BLaER1 treated with 17β-estradiol and CSF1 and Interleukin-3, amounts not matched to agents 10 nM and 100 nM (cell line): ENCODE data around the gene LARGE2.

Experiments used
- H3K27ac ChIP-seq, 11 experiments: shearing (Covaris generic); formaldehyde crosslinking; 2 replicates each; pipeline ENCODE4 v1.8.1; 2022
- H3K27me3 ChIP-seq, 11 experiments: shearing (Covaris generic); formaldehyde crosslinking; 2 replicates each; pipeline ENCODE4 v1.8.1; 2022
- H3K36me3 ChIP-seq, 11 experiments: shearing (Covaris generic); formaldehyde crosslinking; 2 replicates each; pipeline ENCODE4 v1.8.1; 2022
- H3K4me1 ChIP-seq, 10 experiments: shearing (Covaris generic); formaldehyde crosslinking; 2 replicates each; pipeline ENCODE4 v1.8.1; 2022
- H3K4me2 ChIP-seq, 11 experiments: shearing (Covaris generic); formaldehyde crosslinking; 2 replicates each; pipeline ENCODE4 v1.8.1; 2022
- H3K4me3 ChIP-seq, 10 experiments: shearing (Covaris generic); formaldehyde crosslinking; 2 replicates each; pipeline ENCODE4 v1.8.1; 2022
- H3K9ac ChIP-seq, 11 experiments: shearing (Covaris generic); formaldehyde crosslinking; 2 replicates each; pipeline ENCODE4 v1.8.1; 2022
- H3K9me3 ChIP-seq, 11 experiments: shearing (Covaris generic); formaldehyde crosslinking; replicated peaks in 1 of 11; 2 replicates each; pipeline ENCODE4 v1.8.1; 2022
- H4K20me1 ChIP-seq, 11 experiments: shearing (Covaris generic); formaldehyde crosslinking; 2 replicates each; pipeline ENCODE4 v1.8.1; 2022
- Cebpa-rat ChIP-seq, 11 experiments: shearing (Covaris generic); IDR thresholded peaks; 2 replicates each; pipeline ENCODE4 v1.8.1; 2022

LARGE2 gene

DNA sequence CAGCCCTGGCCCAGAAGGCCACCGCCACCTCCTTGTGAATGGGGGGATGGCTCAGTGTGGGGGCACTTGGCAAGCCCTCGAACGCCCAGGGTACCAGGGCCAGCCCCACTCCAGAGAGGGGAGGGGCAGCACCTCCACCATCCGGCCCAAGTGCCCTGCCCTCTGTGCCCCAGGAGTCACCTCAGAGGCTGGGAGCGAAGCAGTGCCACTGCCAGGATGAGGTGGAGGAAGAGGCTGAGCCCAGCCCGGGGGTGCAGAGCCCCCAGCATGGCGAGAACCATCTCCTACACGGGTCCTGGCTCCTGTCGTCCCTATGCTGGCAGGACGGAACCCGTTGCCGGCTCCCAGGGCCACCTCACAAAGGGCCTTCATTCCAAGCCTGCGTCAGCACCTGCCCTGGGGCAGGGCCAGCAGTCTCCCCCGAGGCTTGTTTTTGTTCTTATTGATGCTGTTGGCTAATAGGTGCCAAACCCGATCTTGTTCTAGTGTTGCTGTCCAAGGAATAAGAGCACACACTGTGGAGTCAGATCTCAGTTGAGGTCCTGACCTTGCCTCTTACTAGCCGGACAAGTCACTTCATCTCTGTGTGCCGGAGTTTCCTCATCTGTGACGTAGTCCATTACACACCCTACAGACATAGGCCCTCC is 15.4 kb upstream of the LARGE2 start, which contains the start of gene FREY1:
Gene FREY1 (minus strand): TSS at position 307 of the 647 bp plus-strand sequence. CDS start 26 bp downstream, at position 281.
- H3K9ac ChIP-seq: no peak within 1 kb of the TSS
- no peak within 1 kb of the TSS for H3K4me3 ChIP-seq
- TF ChIP-seq Cebpa-rat (IDR thresholded peaks at IDR 0.05): no peak
- no peaks in the 10 kb centered on the region for H3K27me3 ChIP-seq
- H3K36me3 ChIP-seq: peaks cover 30 to 36% (median 32%) of the 10 kb centered on the region in 11 experiments
- peaks cover 0 to 13% (median 8%) of the 10 kb centered on the region in 10 experiments; a peak in 11 of 20 replicates for H3K4me1 ChIP-seq
- H3K27ac ChIP-seq: no peak within 1 kb of the TSS
- H4K20me1 ChIP-seq: peaks cover 0 to 82% (median 43%) of the 10 kb centered on the region in 11 experiments; a peak in 16 of 22 replicates
- no peaks in the 10 kb centered on the region for H3K9me3 ChIP-seq
- H3K4me2 ChIP-seq: peak within 1 kb of the TSS in 3 of 11 experiments; percentile 7 to 21 (median 20); a peak in 2 of 22 replicates

DNA sequence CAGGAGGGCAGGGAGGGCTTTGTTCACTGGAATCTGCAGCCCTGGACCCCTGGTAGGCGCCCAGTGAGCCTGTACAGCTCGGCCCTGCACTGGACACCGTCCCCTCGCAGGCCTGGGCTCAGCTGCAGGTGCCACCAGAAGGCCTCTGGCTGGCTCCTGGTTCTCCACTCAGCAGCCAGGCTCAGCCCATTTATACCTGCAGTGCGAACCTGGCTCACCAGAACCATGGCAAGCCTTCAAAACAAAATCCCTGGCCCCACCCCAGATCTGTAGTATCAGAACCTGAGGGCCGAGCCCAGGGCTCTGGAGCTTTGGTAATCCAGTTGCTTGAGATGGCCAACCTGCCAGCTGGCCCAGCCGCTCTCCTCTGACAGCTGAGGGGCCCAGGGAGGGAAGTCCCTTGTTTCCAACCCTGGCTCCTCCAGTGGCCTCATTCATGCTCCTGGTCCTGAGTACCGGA is 14.5 kb upstream of the LARGE2 start:
- H3K27ac ChIP-seq: no peak overlapping the region

DNA sequence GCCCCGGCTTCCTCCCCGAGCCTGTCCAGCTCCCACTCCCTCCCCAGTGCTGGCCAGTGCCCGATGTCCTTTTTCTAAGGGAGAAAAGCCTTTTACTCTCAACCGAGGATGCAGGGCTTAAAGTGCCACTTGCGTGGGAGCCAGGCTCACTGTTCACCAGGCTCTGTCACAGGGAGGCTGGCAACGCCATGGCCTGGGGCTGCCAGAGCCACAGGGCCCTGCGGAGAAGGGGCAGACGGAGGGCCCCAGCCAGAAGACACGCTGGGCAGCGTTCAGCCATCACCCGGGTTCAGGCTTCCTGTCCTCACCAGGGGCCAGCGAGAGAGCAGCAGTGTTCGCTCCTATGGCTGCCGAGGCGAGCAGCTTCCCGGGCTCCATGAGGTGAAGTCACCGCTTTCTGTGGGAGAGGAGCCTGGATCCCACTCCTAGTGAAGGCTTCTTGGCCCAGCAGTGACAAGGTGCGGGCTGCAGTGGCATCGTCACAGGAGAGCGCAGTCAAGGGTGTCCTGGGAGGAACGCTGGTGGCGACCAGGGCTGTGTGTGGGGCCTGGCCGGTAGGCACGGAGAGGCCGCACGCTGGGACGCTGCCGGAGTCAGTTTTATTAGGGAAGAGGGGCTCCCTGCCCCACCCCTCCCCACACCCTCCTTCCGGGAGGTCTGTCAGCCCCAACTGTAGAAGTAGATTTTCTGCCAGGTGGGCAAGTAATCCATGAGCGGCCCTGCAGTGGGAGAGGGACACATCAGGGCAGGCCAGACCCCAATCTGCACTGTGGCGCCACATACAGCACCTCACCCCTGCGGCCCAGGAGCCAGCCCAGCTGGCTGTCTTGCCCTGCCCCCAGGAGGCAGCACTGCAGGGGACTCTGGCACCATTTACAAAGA is 12.6 kb upstream of the LARGE2 start:
- Histone ChIP-seq H3K27ac (no peak overlapping the region), H3K4me1 (peaks cover 0 to 11% (median 3%) of the 10 kb centered on the region in 10 experiments; a peak in 7 of 20 replicates), H3K36me3 (peaks cover 55 to 64% (median 59%) of the 10 kb centered on the region in 11 experiments), H3K4me2 (no peak overlapping the region), H3K9ac (no peak overlapping the region), H3K9me3 (no peaks in the 10 kb centered on the region), H3K27me3 (no peaks in the 10 kb centered on the region), H3K4me3 (no peak overlapping the region), H4K20me1 (peaks cover 0 to 88% (median 53%) of the 10 kb centered on the region in 11 experiments; a peak in 17 of 22 replicates)
- no peak for TF ChIP-seq Cebpa-rat (IDR thresholded peaks at IDR 0.05)

More for the DNA sequence above, 14.5 kb upstream of the LARGE2 start:
- H3K36me3 ChIP-seq: peaks cover 36 to 45% (median 41%) of the 10 kb centered on the region in 11 experiments
- H3K9ac ChIP-seq: no peak overlapping the region
- peaks cover 0 to 86% (median 43%) of the 10 kb centered on the region in 11 experiments; a peak in 16 of 22 replicates for H4K20me1 ChIP-seq
- no peak for TF ChIP-seq Cebpa-rat (IDR thresholded peaks at IDR 0.05)
- peaks cover 0 to 13% (median 8%) of the 10 kb centered on the region in 10 experiments; a peak in 11 of 20 replicates for H3K4me1 ChIP-seq
- H3K9me3 ChIP-seq: no peaks in the 10 kb centered on the region
- no peaks in the 10 kb centered on the region for H3K27me3 ChIP-seq
- H3K4me3 ChIP-seq: no peak overlapping the region
- no peak overlapping the region for H3K4me2 ChIP-seq

DNA sequence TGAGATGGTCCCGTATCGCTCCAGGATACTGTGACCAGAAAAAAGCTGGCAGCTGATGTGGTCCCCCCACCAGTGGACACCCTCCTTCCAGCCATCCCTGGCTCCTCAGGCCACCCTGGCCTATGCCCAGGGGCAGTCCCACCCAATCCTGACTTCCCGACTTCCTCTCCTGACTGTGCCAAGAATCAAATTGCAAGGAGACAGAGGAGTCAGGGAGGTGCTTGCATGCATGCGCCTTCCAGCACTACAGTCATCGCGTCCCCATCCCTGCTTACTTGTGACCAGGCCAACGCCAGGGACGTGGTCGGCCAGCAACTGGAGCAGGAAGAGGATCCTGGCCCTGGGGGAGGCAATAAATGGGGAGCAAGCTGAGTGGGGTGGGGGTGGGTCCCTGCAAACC is 11.8 kb upstream of the LARGE2 start:
- TF ChIP-seq Cebpa-rat (IDR thresholded peaks at IDR 0.05): no peak
- peaks cover 63 to 72% (median 67%) of the 10 kb centered on the region in 11 experiments for H3K36me3 ChIP-seq
- no peak overlapping the region for H3K27ac ChIP-seq

DNA sequence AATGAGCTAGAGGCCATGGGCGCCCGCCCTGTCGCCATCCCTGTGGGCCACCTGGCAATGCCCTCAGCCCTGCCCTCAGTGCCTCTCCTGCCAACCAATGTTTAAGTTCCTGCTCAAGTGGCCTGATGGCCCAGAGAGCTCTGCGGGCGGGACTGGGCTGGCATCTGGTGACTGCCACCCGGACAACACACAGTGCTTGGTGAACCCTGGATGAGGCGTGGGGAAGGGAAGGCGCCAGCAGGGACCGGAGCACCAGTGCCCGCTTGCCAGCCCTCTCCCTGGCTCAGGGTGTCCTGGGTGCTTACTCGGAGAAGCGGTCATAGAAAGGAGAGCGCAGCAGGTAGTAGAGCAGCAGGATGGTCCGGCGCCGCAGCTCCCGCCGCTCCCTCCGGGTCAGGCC is 8.9 kb upstream of the LARGE2 start:
- H3K27ac ChIP-seq: no peak overlapping the region
- H3K4me3 ChIP-seq: no peak overlapping the region
- peaks cover 0 to 77% (median 53%) of the 10 kb centered on the region in 11 experiments; a peak in 18 of 22 replicates for H4K20me1 ChIP-seq
- H3K9ac ChIP-seq: no peak overlapping the region; a peak in 1 of 22 replicates
- H3K36me3 ChIP-seq: peaks cover 70 to 80% (median 75%) of the 10 kb centered on the region in 11 experiments
- H3K4me2 ChIP-seq: no peak overlapping the region
- H3K9me3 ChIP-seq: no peaks in the 10 kb centered on the region
- no peak for TF ChIP-seq Cebpa-rat (IDR thresholded peaks at IDR 0.05)
- H3K4me1 ChIP-seq: peaks cover 11 to 19% (median 14%) of the 10 kb centered on the region in 10 experiments
- no peaks in the 10 kb centered on the region for H3K27me3 ChIP-seq

More for the DNA sequence above, 11.8 kb upstream of the LARGE2 start:
- no peak overlapping the region for H3K4me3 ChIP-seq
- H3K4me2 ChIP-seq: no peak overlapping the region
- peaks cover 0 to 90% (median 60%) of the 10 kb centered on the region in 11 experiments; a peak in 18 of 22 replicates for H4K20me1 ChIP-seq
- H3K9ac ChIP-seq: no peak overlapping the region
- peaks cover 0 to 14% (median 4%) of the 10 kb centered on the region in 10 experiments; a peak in 7 of 20 replicates for H3K4me1 ChIP-seq
- H3K27me3 ChIP-seq: no peaks in the 10 kb centered on the region
- H3K9me3 ChIP-seq: no peaks in the 10 kb centered on the region

DNA sequence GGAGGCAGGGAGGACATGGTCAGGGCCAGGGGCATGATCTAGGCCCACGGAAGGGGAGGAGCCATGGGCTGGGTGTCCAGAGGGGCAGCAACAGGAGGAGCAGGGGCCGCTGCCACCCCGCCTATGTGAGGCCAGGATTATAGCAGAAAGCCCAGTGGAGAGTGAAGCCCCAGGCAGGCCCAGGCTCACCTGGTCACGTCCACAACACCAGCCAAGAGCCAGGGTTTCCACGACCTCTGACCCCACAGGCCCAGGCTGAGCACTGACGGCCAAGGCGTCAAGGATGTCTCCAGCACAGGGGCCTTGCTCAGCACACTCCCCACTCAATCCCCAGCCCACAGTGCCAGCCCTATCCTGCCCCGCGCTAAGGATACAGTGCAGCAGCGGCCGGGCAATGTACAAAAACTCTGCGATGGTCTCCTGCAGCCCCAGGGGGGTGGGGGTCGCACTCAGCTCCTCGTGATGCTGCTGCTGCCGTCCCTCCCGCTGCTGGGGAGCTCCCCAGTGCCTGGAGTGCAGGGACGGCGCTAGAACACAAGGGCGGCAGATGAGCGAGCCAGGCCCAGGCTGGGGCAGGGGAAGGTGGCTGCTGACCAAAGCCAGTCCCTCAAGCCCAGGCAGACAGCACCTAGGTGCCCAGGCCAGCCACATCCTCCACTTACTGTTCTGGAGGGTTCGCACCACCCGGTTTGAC is 8.4 kb upstream of the LARGE2 start:
- Histone ChIP-seq H4K20me1 (peaks cover 0 to 72% (median 47%) of the 10 kb centered on the region in 11 experiments; a peak in 18 of 22 replicates), H3K4me3 (no peak overlapping the region), H3K4me2 (no peak overlapping the region), H3K36me3 (peaks cover 68 to 74% (median 73%) of the 10 kb centered on the region in 11 experiments), H3K27ac (no peak overlapping the region), H3K27me3 (no peaks in the 10 kb centered on the region), H3K4me1 (peaks cover 13 to 23% (median 19%) of the 10 kb centered on the region in 10 experiments), H3K9me3 (no peaks in the 10 kb centered on the region), H3K9ac (no peak overlapping the region; a peak in 1 of 22 replicates)
- no peak for TF ChIP-seq Cebpa-rat (IDR thresholded peaks at IDR 0.05)

DNA sequence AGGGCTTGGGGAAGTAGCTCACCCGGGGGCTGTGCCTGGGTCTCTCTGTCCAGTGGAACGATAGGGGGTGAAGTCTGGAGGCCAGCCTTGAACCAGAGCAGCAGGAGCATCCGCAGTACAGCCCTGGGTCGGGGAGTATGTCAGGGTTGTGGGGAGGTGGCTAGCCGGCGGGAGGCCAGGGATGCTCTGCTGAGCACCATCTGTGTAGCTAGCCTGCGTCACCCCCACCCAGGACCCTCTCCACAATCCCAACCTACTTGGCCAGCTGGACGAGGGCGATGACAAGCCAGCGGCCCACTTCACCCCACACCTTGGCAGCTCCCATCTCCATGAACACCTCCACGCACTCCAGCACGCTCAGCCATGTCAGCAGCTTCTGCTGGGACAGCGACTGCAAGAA is 7.0 kb upstream of the LARGE2 start:
- Histone ChIP-seq H3K36me3 (peaks cover 54 to 61% (median 59%) of the 10 kb centered on the region in 11 experiments), H3K27ac (no peak overlapping the region), H3K4me1 (peaks cover 13 to 36% (median 32%) of the 10 kb centered on the region in 10 experiments), H3K9me3 (no peaks in the 10 kb centered on the region), H3K27me3 (peaks cover 0 to 7% (median 5%) of the 10 kb centered on the region in 11 experiments; a peak in 12 of 22 replicates), H3K9ac (peak overlapping the region in 2 of 11 experiments; percentile 88 to 95; a peak in 2 of 22 replicates), H3K4me2 (peak overlapping the region in 1 of 11 experiments; percentile 93; a peak in 2 of 22 replicates), H3K4me3 (no peak overlapping the region), H4K20me1 (peaks cover 0 to 63% (median 38%) of the 10 kb centered on the region in 11 experiments; a peak in 17 of 22 replicates)
- TF ChIP-seq Cebpa-rat (IDR thresholded peaks at IDR 0.05): no peak

DNA sequence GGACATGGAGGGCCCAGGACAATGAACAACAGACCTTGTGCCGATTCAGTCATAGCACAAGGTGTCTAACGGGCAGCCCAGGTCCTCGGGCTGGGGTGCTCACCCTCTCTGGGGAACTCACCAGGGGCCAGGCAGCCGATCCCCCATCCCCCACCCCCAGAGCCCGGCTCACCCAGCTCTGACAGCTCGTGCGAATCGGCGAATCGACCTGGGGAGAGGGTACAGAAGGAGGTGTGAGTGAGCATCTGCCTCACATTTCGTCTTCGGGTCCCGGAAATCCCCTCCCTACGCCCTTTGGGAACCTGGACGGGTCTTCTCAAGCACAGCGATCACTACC is 5.2 kb upstream of the LARGE2 start:
- Histone ChIP-seq H3K4me2 (peak overlapping the region; percentile 69 to 99 (median 95)), H3K27me3 (peaks cover 16 to 25% (median 23%) of the 10 kb centered on the region in 11 experiments), H4K20me1 (peaks cover 0 to 54% (median 28%) of the 10 kb centered on the region in 11 experiments; a peak in 16 of 22 replicates), H3K9ac (peak overlapping the region; percentile 86 to 96 (median 94)), H3K36me3 (peaks cover 38 to 43% (median 41%) of the 10 kb centered on the region in 11 experiments), H3K4me3 (peak overlapping the region; percentile 81 to 98 (median 92)), H3K9me3 (no peaks in the 10 kb centered on the region), H3K4me1 (peaks cover 21 to 54% (median 47%) of the 10 kb centered on the region in 10 experiments), H3K27ac (peak overlapping the region; percentile 88 to 95 (median 93))
- no peak for TF ChIP-seq Cebpa-rat (IDR thresholded peaks at IDR 0.05)
